ENCODE measurements around the gene KCNH6. TPM values are rescaled to one million over a fixed set of nuclear protein-coding genes. Genes with fewer than 3 reads are reported as not detected.

KCNH6 gene
- total RNA-seq, 1 donor from 2014 or later, result not detected

DNA sequence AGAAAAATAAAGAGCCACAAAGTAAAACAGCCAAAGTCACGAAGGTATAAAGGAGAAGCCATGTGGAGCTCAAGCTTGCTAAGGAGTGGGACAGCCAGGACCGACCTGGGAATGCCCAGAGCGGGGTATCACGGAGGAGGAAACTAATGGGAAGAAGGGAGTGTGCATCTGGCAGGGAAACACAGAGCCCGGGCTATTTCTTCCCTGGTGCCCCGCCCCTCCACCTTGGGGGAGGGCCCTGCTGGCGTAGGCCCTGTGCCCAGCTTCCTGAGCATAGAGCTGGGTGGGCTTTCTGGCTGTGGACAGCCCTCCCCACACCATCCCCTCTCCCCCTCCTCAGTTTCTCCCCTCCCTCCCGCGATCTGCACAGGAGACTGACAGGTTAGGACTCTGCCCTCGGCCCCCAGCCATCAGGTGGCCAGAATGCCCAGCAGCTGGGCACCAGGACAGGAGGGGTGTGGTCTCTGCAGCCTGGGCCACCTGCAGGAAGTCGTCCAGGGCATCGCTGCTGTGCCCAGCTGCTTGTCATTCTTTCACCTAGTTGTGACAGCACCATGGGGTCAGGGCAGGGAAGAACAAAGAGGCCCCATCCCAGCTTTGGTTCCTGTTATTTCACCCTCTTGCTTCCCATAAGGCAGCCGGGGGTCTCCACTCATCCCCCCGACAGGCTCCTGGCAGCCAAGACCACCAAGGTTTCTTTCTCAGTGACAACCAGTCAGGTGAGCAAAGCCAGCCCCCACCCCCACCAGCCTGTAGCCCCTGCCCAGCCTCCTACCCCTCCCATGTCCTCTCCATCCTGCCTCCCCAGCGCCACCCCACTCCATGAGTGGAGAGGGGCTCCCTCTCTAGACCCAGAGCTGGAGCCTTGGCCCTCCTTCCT lies 20.0 kb downstream of the KCNH6 start:
- no peak for DNase-seq (ENCODE audit: low read depth)
- TF ChIP-seq, protein P1, sequence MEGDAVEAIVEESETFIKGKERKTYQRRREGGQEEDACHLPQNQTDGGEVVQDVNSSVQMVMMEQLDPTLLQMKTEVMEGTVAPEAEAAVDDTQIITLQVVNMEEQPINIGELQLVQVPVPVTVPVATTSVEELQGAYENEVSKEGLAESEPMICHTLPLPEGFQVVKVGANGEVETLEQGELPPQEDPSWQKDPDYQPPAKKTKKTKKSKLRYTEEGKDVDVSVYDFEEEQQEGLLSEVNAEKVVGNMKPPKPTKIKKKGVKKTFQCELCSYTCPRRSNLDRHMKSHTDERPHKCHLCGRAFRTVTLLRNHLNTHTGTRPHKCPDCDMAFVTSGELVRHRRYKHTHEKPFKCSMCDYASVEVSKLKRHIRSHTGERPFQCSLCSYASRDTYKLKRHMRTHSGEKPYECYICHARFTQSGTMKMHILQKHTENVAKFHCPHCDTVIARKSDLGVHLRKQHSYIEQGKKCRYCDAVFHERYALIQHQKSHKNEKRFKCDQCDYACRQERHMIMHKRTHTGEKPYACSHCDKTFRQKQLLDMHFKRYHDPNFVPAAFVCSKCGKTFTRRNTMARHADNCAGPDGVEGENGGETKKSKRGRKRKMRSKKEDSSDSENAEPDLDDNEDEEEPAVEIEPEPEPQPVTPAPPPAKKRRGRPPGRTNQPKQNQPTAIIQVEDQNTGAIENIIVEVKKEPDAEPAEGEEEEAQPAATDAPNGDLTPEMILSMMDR (conservative IDR thresholded peaks at IDR 0.05; ENCODE audit: low read depth, low read length), result no peak
- H3K4me3 ChIP-seq (ENCODE audit: low read depth, low read length), result no peak overlapping the region

GRCh38 chr17:63543822-63544420 lies 20.8 kb downstream of the KCNH6 start:
- DNase-seq (ENCODE audit: low read depth), result no peak
- TF ChIP-seq, protein P1 (conservative IDR thresholded peaks at IDR 0.05; ENCODE audit: low read depth, low read length), result no peak
- no peak overlapping the region for H3K4me3 ChIP-seq (ENCODE audit: low read depth, low read length)

DNA sequence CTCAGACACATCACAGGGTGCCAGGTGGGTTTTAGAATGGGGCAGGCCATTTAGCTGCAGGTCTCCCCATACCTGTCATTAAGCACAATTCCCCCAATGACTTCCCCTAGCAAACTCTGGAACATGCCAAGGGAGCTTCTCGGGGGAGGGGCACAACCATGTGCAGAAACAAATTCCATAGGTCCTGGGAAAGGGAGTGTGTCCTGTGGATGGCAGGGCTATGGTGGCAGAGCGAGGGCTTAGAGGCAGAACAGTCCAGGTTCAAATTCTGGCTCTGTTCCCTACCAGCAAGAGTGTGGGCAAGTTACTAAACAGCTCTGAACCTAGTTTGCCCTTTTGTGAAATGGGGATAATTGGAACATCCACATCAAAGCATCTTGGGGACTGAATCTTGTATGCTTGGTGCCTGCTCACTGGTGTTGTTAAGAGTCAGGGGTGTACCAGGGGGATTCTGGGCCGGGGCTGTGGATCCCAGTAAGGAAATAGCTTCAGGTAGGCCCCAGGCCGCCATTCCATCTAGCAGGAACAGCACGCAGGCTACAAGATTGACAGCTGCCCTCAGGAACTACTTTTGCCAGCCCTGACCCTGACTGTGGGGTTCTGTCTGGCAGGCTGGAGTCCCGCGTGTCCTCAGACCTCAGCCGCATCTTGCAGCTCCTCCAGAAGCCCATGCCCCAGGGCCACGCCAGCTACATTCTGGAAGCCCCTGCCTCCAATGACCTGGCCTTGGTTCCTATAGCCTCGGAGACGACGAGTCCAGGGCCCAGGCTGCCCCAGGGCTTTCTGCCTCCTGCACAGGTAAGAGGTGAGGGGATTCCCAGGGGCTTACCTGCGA lies 21.5 kb downstream of the KCNH6 start:
- DNase-seq (ENCODE audit: low read depth), result no peak
- no peak overlapping the region for H3K4me3 ChIP-seq (ENCODE audit: low read depth, low read length)
- TF ChIP-seq, protein P1 (conservative IDR thresholded peaks at IDR 0.05; ENCODE audit: low read depth, low read length), result no peak

- no peak overlapping the region for H3K4me3 ChIP-seq (ENCODE audit: low read depth, low read length)
- TF ChIP-seq, protein P1 (conservative IDR thresholded peaks at IDR 0.05; ENCODE audit: low read depth, low read length), result no peak
- DNase-seq (ENCODE audit: low read depth), result no peak
These were observed 23.3 kb downstream of the KCNH6 start for GRCh38 chr17:63546308-63547082.

DNA sequence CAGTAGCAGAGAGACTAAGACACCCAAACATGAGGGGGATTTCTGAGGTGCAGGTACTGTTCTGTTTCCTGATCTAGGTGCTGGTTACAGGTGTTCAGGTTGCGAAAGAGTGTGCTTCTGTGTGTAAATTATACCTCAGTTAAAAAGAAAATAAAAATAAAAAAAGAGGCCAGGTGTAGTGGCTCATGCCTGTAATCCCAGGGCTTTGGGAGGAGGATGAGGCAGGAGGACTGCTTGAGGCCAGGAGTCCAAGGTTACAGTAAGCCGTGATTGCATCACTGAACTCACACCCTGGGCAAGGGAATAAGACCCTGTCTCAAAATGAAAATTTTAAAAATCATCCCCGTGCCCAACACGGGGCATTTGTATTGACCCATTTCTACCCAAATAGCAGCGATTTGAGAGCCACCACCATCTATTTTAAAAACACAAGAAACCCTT lies 23.9 kb downstream of the KCNH6 start:
- no peak overlapping the region for H3K4me3 ChIP-seq (ENCODE audit: low read depth, low read length)
- TF ChIP-seq, protein P1 (conservative IDR thresholded peaks at IDR 0.05; ENCODE audit: low read depth, low read length), result no peak
- no peak for DNase-seq (ENCODE audit: low read depth)

GRCh38 chr17:63549289-63549945 lies 26.3 kb downstream of the KCNH6 start:
- TF ChIP-seq, protein P1 (conservative IDR thresholded peaks at IDR 0.05; ENCODE audit: low read depth, low read length), result no peak
- DNase-seq (ENCODE audit: low read depth), result no peak
- H3K4me3 ChIP-seq (ENCODE audit: low read depth, low read length), result peak overlapping the region; percentile 98

All from epithelial cell of proximal tubule (primary cell).